DMS79 treated with DMSO at 0.1 percent for 48 hours (cell line): Measurements from ENCODE around the gene GLT1D1.
A peak's percentile ranks its signal among the peaks of the same experiment; 100 is the strongest.

Experiments used
- DNase-seq: peaks from one replicate; lab custom pipeline; 2025; lab: John Stamatoyannopoulos, UW

Gene GLT1D1

DNA sequence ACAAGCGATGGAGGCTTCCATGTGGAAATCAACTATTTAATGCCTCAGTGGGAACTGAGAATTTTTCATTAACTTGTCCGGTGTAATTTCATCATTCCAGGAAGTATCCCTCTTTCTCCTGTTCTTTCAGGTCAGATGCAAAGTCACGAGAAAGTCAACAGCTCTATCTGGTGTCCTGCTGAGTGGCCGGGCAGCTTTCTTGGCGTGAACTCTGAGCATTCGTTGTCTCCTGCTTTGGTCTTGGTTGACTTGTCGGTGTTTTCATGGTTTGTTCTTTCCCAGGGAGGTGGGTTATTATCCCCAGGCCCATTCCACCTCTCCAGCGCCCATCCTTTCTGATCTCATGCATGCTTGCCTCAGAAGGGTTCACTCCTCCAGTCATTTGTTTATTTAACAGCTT lies 149.1 kb downstream of the GLT1D1 start:
- peak; percentile 59 for DNase-seq

- no peak for DNase-seq
These were observed 152.1 kb downstream of the GLT1D1 start for GRCh38 chr12:129005416-129005815.

DNA sequence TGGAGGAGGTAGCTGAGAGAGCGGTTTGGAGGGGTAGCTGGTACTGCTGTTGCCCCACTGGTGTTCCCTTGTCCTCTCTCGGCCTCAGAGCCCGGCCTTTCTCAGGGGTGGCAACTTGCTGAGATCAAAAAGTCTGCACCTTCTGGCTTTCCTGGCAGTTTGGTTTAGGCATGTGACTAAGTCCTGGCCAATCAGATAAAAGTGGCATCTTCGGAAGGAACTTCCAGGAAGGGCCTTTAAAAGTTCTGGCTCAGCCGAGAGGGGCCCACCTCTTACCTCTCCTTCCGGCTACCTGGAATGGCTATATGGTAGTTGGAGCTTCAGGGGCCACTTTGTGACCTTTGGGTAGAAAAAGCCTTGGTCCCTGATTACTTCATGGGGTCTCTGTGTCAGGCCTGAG lies 152.6 kb downstream of the GLT1D1 start:
- DNase-seq, result no peak

GRCh38 chr12:129009833-129010622 lies 156.8 kb downstream of the GLT1D1 start:
- DNase-seq, result no peak

DNA sequence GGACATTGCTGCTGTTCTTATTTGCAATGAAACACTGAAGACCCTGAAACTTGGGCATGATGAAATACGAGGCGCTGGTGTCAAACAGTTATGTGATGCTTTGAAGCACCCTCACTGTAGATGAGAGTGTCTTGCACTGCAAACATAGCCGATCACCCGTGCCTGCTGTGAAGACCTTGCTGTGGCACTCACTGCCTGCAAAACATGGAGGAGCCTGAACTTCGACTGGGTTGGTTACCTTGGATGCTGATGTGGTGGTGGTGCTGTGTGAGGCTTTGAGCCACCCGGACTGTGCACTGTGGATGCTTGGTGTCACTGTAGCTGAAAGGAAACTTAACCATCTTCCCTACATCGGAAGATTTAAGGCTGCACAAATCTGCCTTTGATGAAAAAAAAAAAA lies 162.9 kb downstream of the GLT1D1 start:
- no peak for DNase-seq

- DNase-seq, result no peak
These were observed 171.8 kb downstream of the GLT1D1 start for GRCh38 chr12:129025055-129025454.

GRCh38 chr12:129028844-129029243 lies 175.6 kb downstream of the GLT1D1 start:
- peak; percentile 61 for DNase-seq
